ENCODE results near the gene KLHL26. TPM values are rescaled to one million over a fixed set of nuclear protein-coding genes. Genes with fewer than 3 reads are reported as not detected.

The KLHL26 gene
- total RNA-seq, 1 donor from 2014 or later: 5.4 TPM

GRCh38 chr19:18656337-18657086 is 19.7 kb downstream of the KLHL26 start:
- intact Hi-C loops (cut with DNase I): loop anchor here (10.0 kb wide), 1 partner anchor 192 kb away; no protein-coding TSS in a partner anchor
- DNase-seq (ENCODE audit: low spot score): no peak

GRCh38 chr19:18657590-18658365 is 20.9 kb downstream of the KLHL26 start:
- intact Hi-C loops (cut with DNase I): loop anchor here (10.0 kb wide), 1 partner anchor 193 kb away; no protein-coding TSS in a partner anchor

GRCh38 chr19:18658366-18658855 is 21.6 kb downstream of the KLHL26 start:
- intact Hi-C loops (cut with DNase I): loop anchor here (10.0 kb wide), 1 partner anchor 194 kb away; no protein-coding TSS in a partner anchor
- DNase-seq (ENCODE audit: low spot score): no peak

More at GRCh38 chr19:18657590-18658365, 20.9 kb downstream of the KLHL26 start:
- no peak for DNase-seq (ENCODE audit: low spot score)

- intact Hi-C loops (cut with DNase I): loop anchor here (10.0 kb wide), 1 partner anchor 195 kb away; no protein-coding TSS in a partner anchor
- no peak for DNase-seq (ENCODE audit: low spot score)
These were observed 22.6 kb downstream of the KLHL26 start for GRCh38 chr19:18659281-18660050.

- DNase-seq (ENCODE audit: low spot score): no peak
- intact Hi-C loops (cut with DNase I): no loop called here
These were observed 23.5 kb downstream of the KLHL26 start for GRCh38 chr19:18660051-18660910.

GRCh38 chr19:18660939-18661670 is 24.3 kb downstream of the KLHL26 start:
- intact Hi-C loops (cut with DNase I): no loop called here
- no peak for DNase-seq (ENCODE audit: low spot score)

- DNase-seq (ENCODE audit: low spot score): no peak
- intact Hi-C loops (cut with DNase I): no loop called here
These were observed 26.3 kb downstream of the KLHL26 start for GRCh38 chr19:18662972-18663732.

- intact Hi-C loops (cut with DNase I): no loop called here
- DNase-seq (ENCODE audit: low spot score): no peak
These were observed 27.2 kb downstream of the KLHL26 start for GRCh38 chr19:18663940-18664530.

GRCh38 chr19:18665771-18666202 is 29.0 kb downstream of the KLHL26 start:
- intact Hi-C loops (cut with DNase I): no loop called here
- DNase-seq (ENCODE audit: low spot score): no peak

- DNase-seq (ENCODE audit: low spot score): no peak
- intact Hi-C loops (cut with DNase I): no loop called here
These were observed 29.5 kb downstream of the KLHL26 start for GRCh38 chr19:18666317-18666716.

GRCh38 chr19:18666784-18667183 is 30.0 kb downstream of the KLHL26 start:
- no peak for DNase-seq (ENCODE audit: low spot score)
- intact Hi-C loops (cut with DNase I): no loop called here

- intact Hi-C loops (cut with DNase I): no loop called here
- DNase-seq (ENCODE audit: low spot score): no peak
These were observed 30.9 kb downstream of the KLHL26 start for GRCh38 chr19:18667531-18668251.

- intact Hi-C loops (cut with DNase I): no loop called here
- no peak for DNase-seq (ENCODE audit: low spot score)
These were observed 31.4 kb downstream of the KLHL26 start for GRCh38 chr19:18668252-18668631.

- intact Hi-C loops (cut with DNase I): no loop called here
- no peak for DNase-seq (ENCODE audit: low spot score)
These were observed 32.1 kb downstream of the KLHL26 start for GRCh38 chr19:18668744-18669523.

GRCh38 chr19:18669524-18669817 is 32.6 kb downstream of the KLHL26 start:
- intact Hi-C loops (cut with DNase I): no loop called here
- no peak for DNase-seq (ENCODE audit: low spot score)

GRCh38 chr19:18669883-18670282 is 33.1 kb downstream of the KLHL26 start:
- intact Hi-C loops (cut with DNase I): loop anchor here (5.0 kb wide), 1 partner anchor 78 kb away; no protein-coding TSS in a partner anchor

More at GRCh38 chr19:18669883-18670282, 33.1 kb downstream of the KLHL26 start:
- DNase-seq (ENCODE audit: low spot score): no peak
